Urothelium cell line (cell line): ENCODE data around the gene DNAJC24.
"Not testable (repeated sequence)": the region's sequence is repeated elsewhere in the genome, so short reads cannot be mapped to it uniquely, and the experiment has no call there.

ENCODE experiments used
- DNase-seq: peaks from one replicate; pipeline ENCODE4 v3.0.0; 2011; ENCODE audit warnings: low spot score, mixed read lengths
- FAIRE-seq: peaks from 2 replicates; lab custom pipeline; 2011; peaks lifted over from hg19 to GRCh38; lab: Jason Lieb, UNC

Gene DNAJC24

GRCh38 chr11:31369348-31370329 lies at the start of gene DNAJC24, which contains the start of gene DCDC1:
Gene DNAJC24 (plus strand): TSS chr11:31369860. CDS start chr11:31370749, 889 bp downstream.
Gene DCDC1 (minus strand): TSS chr11:31369739. CDS start chr11:31328280, 41,459 bp downstream.
- DNase-seq, result peak; percentile 87
- peak; percentile 95 for FAIRE-seq

- FAIRE-seq, DNase-seq: not testable (repeated sequence)
Measured at GRCh38 chr11:31321494-31321893, 48.2 kb upstream of the DNAJC24 start.

- DNase-seq, result no peak
- FAIRE-seq, result no peak
Measured at GRCh38 chr11:31323145-31323544, 46.5 kb upstream of the DNAJC24 start.

- FAIRE-seq, result no peak
- DNase-seq, result peak; percentile 40
Measured at GRCh38 chr11:31325160-31325559, 44.5 kb upstream of the DNAJC24 start.

GRCh38 chr11:31326470-31327148 lies 43.1 kb upstream of the DNAJC24 start:
- no peak for FAIRE-seq
- DNase-seq, result no peak

- FAIRE-seq (no peak), DNase-seq (no peak)
Measured at GRCh38 chr11:31327417-31327816, 42.2 kb upstream of the DNAJC24 start.

- no peak for FAIRE-seq
- DNase-seq, result no peak
Measured at GRCh38 chr11:31328697-31329096, 41.0 kb upstream of the DNAJC24 start.

- no peak for FAIRE-seq
- no peak for DNase-seq
Measured at GRCh38 chr11:31337806-31338205, 31.9 kb upstream of the DNAJC24 start.

- DNase-seq, result peak; percentile 10
- FAIRE-seq, result no peak
Measured at GRCh38 chr11:31340903-31341572, 28.6 kb upstream of the DNAJC24 start.

GRCh38 chr11:31351168-31351567 lies 18.5 kb upstream of the DNAJC24 start:
- DNase-seq (no peak), FAIRE-seq (no peak)

GRCh38 chr11:31355131-31355530 lies 14.5 kb upstream of the DNAJC24 start:
- no peak for FAIRE-seq

GRCh38 chr11:31355817-31356216 lies 13.8 kb upstream of the DNAJC24 start:
- FAIRE-seq (no peak), DNase-seq (no peak)

More at GRCh38 chr11:31355131-31355530, 14.5 kb upstream of the DNAJC24 start:
- DNase-seq, result no peak

GRCh38 chr11:31361743-31362142 lies 7.9 kb upstream of the DNAJC24 start:
- no peak for FAIRE-seq
- no peak for DNase-seq

- DNase-seq (no peak), FAIRE-seq (no peak)
Measured at GRCh38 chr11:31366795-31367194, 2.9 kb upstream of the DNAJC24 start.

- DNase-seq (no peak), FAIRE-seq (no peak)
Measured at GRCh38 chr11:31375879-31376278, 6.2 kb downstream of the DNAJC24 start.

- no peak for DNase-seq
- FAIRE-seq, result no peak
Measured at GRCh38 chr11:31383116-31383515, 13.5 kb downstream of the DNAJC24 start.

- FAIRE-seq (no peak), DNase-seq (no peak)
Measured at GRCh38 chr11:31387379-31387778, 17.7 kb downstream of the DNAJC24 start.

- FAIRE-seq (no peak), DNase-seq (peak; percentile 20)
Measured at GRCh38 chr11:31397239-31397834, 27.7 kb downstream of the DNAJC24 start.

GRCh38 chr11:31404614-31405013 lies 35.0 kb downstream of the DNAJC24 start:
- FAIRE-seq, result no peak
- no peak for DNase-seq

- FAIRE-seq (no peak), DNase-seq (no peak)
Measured at GRCh38 chr11:31408201-31408600, 38.5 kb downstream of the DNAJC24 start.

GRCh38 chr11:31412946-31413345 lies 43.3 kb downstream of the DNAJC24 start:
- DNase-seq (no peak), FAIRE-seq (no peak)
